GM18870 (cell line): Measurements from ENCODE around the gene HYAL4.
"Not testable (repeated sequence)": the region's sequence is repeated elsewhere in the genome, so short reads cannot be mapped to it uniquely, and the experiment has no call there.

Experiments
- ATAC-seq: cut with Tn5 transposase; IDR thresholded peaks from one replicate; pipeline ENCODE4 v1.9.1; 2021; ENCODE audit warnings: moderate library complexity; ENCODE audit not compliant: unreplicated experiment

Gene HYAL4

GRCh38 chr7:123846217-123846891, 1.4 kb downstream of the HYAL4 start:
- ATAC-seq, result no peak

GRCh38 chr7:123847868-123848267, 2.9 kb downstream of the HYAL4 start:
- ATAC-seq, result no peak

- ATAC-seq, result no peak
These were observed 4.9 kb downstream of the HYAL4 start for GRCh38 chr7:123849855-123850254.

GRCh38 chr7:123851404-123851803, 6.4 kb downstream of the HYAL4 start:
- ATAC-seq, result not testable (repeated sequence)

- ATAC-seq, result not testable (repeated sequence)
These were observed 9.3 kb downstream of the HYAL4 start for GRCh38 chr7:123854291-123854690.

GRCh38 chr7:123856428-123856827, 11.5 kb downstream of the HYAL4 start:
- not testable (repeated sequence) for ATAC-seq

- ATAC-seq, result no peak
These were observed 15.9 kb downstream of the HYAL4 start for GRCh38 chr7:123860848-123861247.

GRCh38 chr7:123862775-123863174, 17.8 kb downstream of the HYAL4 start:
- ATAC-seq, result no peak

- no peak for ATAC-seq
These were observed 18.5 kb downstream of the HYAL4 start for GRCh38 chr7:123863461-123863860.

GRCh38 chr7:123864012-123864411, 19.0 kb downstream of the HYAL4 start:
- ATAC-seq, result no peak

- no peak for ATAC-seq
These were observed 19.5 kb downstream of the HYAL4 start for GRCh38 chr7:123864436-123864835.

- ATAC-seq, result no peak
These were observed 20.0 kb downstream of the HYAL4 start for GRCh38 chr7:123864966-123865365.

GRCh38 chr7:123865517-123866117, 20.6 kb downstream of the HYAL4 start:
- peak; percentile 96 for ATAC-seq

GRCh38 chr7:123867225-123867624, 22.3 kb downstream of the HYAL4 start:
- no peak for ATAC-seq

GRCh38 chr7:123871998-123872867, 27.3 kb downstream of the HYAL4 start:
- peak; percentile 78 for ATAC-seq

GRCh38 chr7:123872908-123873307, 27.9 kb downstream of the HYAL4 start:
- ATAC-seq, result no peak

- no peak for ATAC-seq
These were observed 31.7 kb downstream of the HYAL4 start for GRCh38 chr7:123876557-123877256.

GRCh38 chr7:123879628-123880027, 34.7 kb downstream of the HYAL4 start:
- ATAC-seq, result no peak

- ATAC-seq, result no peak
These were observed 36.3 kb downstream of the HYAL4 start for GRCh38 chr7:123881300-123881699.

- ATAC-seq, result no peak
These were observed 38.2 kb downstream of the HYAL4 start for GRCh38 chr7:123883154-123883553.

- ATAC-seq, result no peak
These were observed 43.2 kb downstream of the HYAL4 start for GRCh38 chr7:123888192-123888591.
